GM23338 (cell line): Measurements from ENCODE around the gene KCTD19.

Experiments used
- CREB1 ChIP-seq: fragments of 250-450 bp; sonication (Bioruptor Pico); IDR thresholded peaks from 2 replicates; pipeline ENCODE4 v1.5.0; 2020; ENCODE audit warnings: low read depth, mild to moderate bottlenecking, moderate library complexity
- CTCF ChIP-seq, 2 experiments: fragments of 200-600 bp in 1 of 2; sonication (generic) in 1 of 2; conservative IDR thresholded peaks; 2 replicates each; pipeline versions ENCODE4 v1.5.1 to v1.6.1; 2016 to 2017; ENCODE audit warnings: antibody characterized with exemption in 2 of 2, low read depth in 2 of 2, mild to moderate bottlenecking in 2 of 2, moderate library complexity in 1 of 2
- ETS1 ChIP-seq: IDR thresholded peaks from 2 replicates; pipeline ENCODE4 v1.6.1; 2016; ENCODE audit warnings: antibody characterized with exemption
- EZH2 ChIP-seq: fragments of 200-600 bp; sonication (generic); IDR thresholded peaks from one replicate; pipeline ENCODE4 v1.8.0; 2017; ENCODE audit warnings: antibody characterized with exemption, mild to moderate bottlenecking, low read depth; ENCODE audit not compliant: unreplicated experiment
- EZH2phosphoT487 ChIP-seq: fragments of 200-600 bp; sonication (generic); IDR thresholded peaks from one replicate; pipeline ENCODE4 v1.8.1; 2018; ENCODE audit warnings: antibody characterized with exemption; ENCODE audit not compliant: unreplicated experiment
- JUNB ChIP-seq: IDR thresholded peaks from one replicate; pipeline ENCODE4 v1.6.1; 2016; ENCODE audit warnings: antibody characterized with exemption; ENCODE audit not compliant: unreplicated experiment
- NANOG ChIP-seq: IDR thresholded peaks from 2 replicates; pipeline ENCODE4 v1.6.1; 2016; ENCODE audit warnings: antibody characterized with exemption, borderline replicate concordance
- POLR2AphosphoS5 ChIP-seq: IDR thresholded peaks from 2 replicates; pipeline ENCODE4 v1.6.1; 2016; ENCODE audit warnings: antibody characterized with exemption, low read depth
- REST ChIP-seq: IDR thresholded peaks from one replicate; pipeline ENCODE4 v1.6.1; 2018; ENCODE audit warnings: antibody characterized with exemption; ENCODE audit not compliant: unreplicated experiment
- STAT1 ChIP-seq: IDR thresholded peaks from one replicate; pipeline ENCODE4 v1.6.1; 2016; ENCODE audit warnings: antibody characterized with exemption; ENCODE audit not compliant: unreplicated experiment
- ZNF114 ChIP-seq: fragments of 250-450 bp; sonication (Bioruptor Pico); IDR thresholded peaks from 2 replicates; pipeline ENCODE4 v1.5.0; 2020; ENCODE audit warnings: mild to moderate bottlenecking, moderate library complexity
- ZNF462 ChIP-seq: fragments of 250-450 bp; sonication (Bioruptor Pico); IDR thresholded peaks from 2 replicates; pipeline ENCODE4 v1.5.0; 2020; ENCODE audit warnings: mild to moderate bottlenecking, moderate library complexity

GRCh38 chr16:67278773-67279295, 47.7 kb downstream of the KCTD19 start:
- no peak for TF ChIP-seq POLR2AphosphoS5
- TF ChIP-seq CTCF (conservative IDR thresholded peaks at IDR 0.05; ENCODE audit: low read depth in 2 of 2), result peak; percentile 67 to 78
- TF ChIP-seq EZH2phosphoT487, result no peak
- no peak for TF ChIP-seq EZH2
- TF ChIP-seq CREB1 (CRISPR knock-in tag), result no peak
- TF ChIP-seq ZNF114 (CRISPR knock-in tag), result no peak
- TF ChIP-seq REST, result no peak
- TF ChIP-seq STAT1, result no peak
- no peak for TF ChIP-seq JUNB
- TF ChIP-seq ETS1, result no peak
- no peak for TF ChIP-seq ZNF462 (CRISPR knock-in tag)
- TF ChIP-seq NANOG, result no peak
